Epidermal melanocyte (primary cell): ENCODE measurements around the gene GALR2.

Experiments
- DNase-seq: peaks from one replicate; pipeline ENCODE4 v3.0.0; 2011; ENCODE audit warnings: low spot score; ENCODE audit not compliant: insufficient read length

The GALR2 gene

DNA sequence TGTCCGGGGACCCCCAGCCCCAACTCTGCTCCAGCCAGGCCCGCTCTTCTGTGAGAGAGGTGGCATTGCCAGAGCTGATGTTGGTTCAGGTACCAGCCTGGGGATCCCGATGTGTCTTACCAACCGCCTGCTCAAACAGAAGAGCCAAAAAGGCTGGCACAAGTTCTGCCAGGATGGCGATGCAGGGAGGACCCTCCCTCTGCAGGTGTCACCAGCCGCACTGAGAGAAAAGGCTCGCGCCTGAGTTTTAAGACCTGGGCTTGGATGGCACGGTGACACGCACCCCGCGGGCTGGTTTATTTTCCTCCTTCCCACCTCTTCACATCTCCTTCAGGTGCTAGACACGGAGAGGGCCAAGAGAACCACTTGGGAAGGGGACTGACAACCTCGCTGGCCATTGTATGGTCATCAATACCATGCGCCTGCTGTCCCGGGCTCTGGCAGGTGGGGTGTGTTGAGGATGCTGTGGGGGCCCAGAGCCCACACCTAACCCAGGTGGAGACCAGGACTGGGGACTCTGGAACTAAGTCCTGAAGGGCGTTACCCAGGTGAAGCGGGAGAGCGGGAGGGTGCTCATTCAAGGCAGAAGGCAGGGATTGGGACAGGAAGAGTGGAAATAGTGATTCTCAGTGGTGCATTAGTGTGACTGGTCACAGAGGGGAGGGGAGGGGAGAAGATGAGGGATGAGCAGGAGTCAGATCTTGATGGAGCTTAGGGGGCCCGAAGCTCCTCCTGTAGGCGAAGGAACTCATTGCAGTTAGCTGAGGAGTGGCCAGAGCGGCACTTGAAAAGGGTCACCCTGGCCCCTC lies 50.2 kb downstream of the GALR2 start:
- DNase-seq: no peak

DNA sequence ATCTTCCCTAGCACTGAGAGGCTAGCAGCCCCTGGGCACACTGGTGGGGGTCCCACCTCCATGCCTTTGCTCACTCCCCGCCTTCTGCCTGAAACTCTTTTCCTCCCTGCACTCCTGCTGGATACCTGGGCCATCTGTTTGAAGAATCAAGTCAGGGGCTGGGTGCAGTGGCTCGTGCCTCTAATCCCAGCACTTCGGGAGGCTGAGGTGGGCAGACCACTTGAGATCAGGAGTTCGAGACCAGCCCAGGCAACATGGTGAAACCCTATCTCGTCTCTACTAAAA lies 50.8 kb downstream of the GALR2 start:
- DNase-seq: no peak

GRCh38 chr17:76125922-76126321 lies 51.3 kb downstream of the GALR2 start:
- no peak for DNase-seq
